ENCODE results near the gene GZMM. TPM values are rescaled to one million over a fixed set of nuclear protein-coding genes. Genes with fewer than 3 reads are reported as not detected.

Gene GZMM
- total and polyA plus RNA-seq, 2 of the 13 experiments (the other 11 are each of a cell fraction or from before 2014, with no cell fraction given): 0.07 TPM; not detected in 1

GRCh38 chr19:583968-584239 is 40.1 kb downstream of the GZMM start (continued):
- TF ChIP-seq RARG (CRISPR knock-in tag; IDR thresholded peaks at IDR 0.05; ENCODE audit: low read depth) (no peak), ZNF841 (CRISPR knock-in tag; IDR thresholded peaks at IDR 0.05; ENCODE audit: borderline replicate concordance) (no peak), MLLT10 (CRISPR knock-in tag; IDR thresholded peaks at IDR 0.05) (no peak), MAFK (conservative IDR thresholded peaks at IDR 0.05 in 1 of 2, IDR thresholded peaks at IDR 0.05 in 1 of 2; ENCODE audit: low read length in 2 of 2) (no peak), ZNF660 (CRISPR knock-in tag; IDR thresholded peaks at IDR 0.05; ENCODE audit: borderline replicate concordance, low read depth) (no peak), ISL2 (CRISPR knock-in tag; IDR thresholded peaks at IDR 0.05) (no peak), ZMAT3 (CRISPR knock-in tag; conservative IDR thresholded peaks at IDR 0.05) (0 out of 2 replicates have a peak, but pooled peaks have one; percentile 17), SP1 (IDR thresholded peaks at IDR 0.05) (no peak), SP1 (CRISPR knock-in tag; IDR thresholded peaks at IDR 0.05) (no peak), HINFP (CRISPR knock-in tag; IDR thresholded peaks at IDR 0.05; ENCODE audit: low read depth) (no peak), KLF13 (CRISPR knock-in tag; IDR thresholded peaks at IDR 0.05) (no peak), MNT (IDR thresholded peaks at IDR 0.05) (no peak), CHCHD3 (CRISPR knock-in tag; IDR thresholded peaks at IDR 0.05) (no peak), GFI1 (CRISPR knock-in tag; IDR thresholded peaks at IDR 0.05; ENCODE audit: borderline replicate concordance) (no peak), USF2 (IDR thresholded peaks at IDR 0.05; ENCODE audit: low read depth, low read length) (no peak), USF2 (CRISPR knock-in tag; IDR thresholded peaks at IDR 0.05; ENCODE audit: borderline replicate concordance) (no peak), PRPF4 (IDR thresholded peaks at IDR 0.05; ENCODE audit: low read depth, low read length, poor library complexity, severe bottlenecking) (no peak), DZIP1 (CRISPR knock-in tag; IDR thresholded peaks at IDR 0.05) (no peak), POLR2AphosphoS2 (IDR thresholded peaks at IDR 0.05; ENCODE audit: low read depth, low read length) (peak; percentile 77; the same call in 1 of the 2 replicates), SIX1 (CRISPR knock-in tag; IDR thresholded peaks at IDR 0.05; ENCODE audit: borderline replicate concordance) (no peak), MTA1 (CRISPR knock-in tag; IDR thresholded peaks at IDR 0.05; ENCODE audit: borderline replicate concordance) (no peak), ZNF430 (CRISPR knock-in tag; IDR thresholded peaks at IDR 0.05) (no peak)

Measured in HepG2 (cell line).